GM18909 (cell line): Measurements from ENCODE around the gene ALDH2.
"Not testable (repeated sequence)": the region's sequence is repeated elsewhere in the genome, so short reads cannot be mapped to it uniquely, and the experiment has no call there.

Experiments
- ATAC-seq: cut with Tn5 transposase; IDR thresholded peaks from one replicate; pipeline ENCODE4 v1.9.1; 2021; ENCODE audit warnings: mild to moderate bottlenecking; ENCODE audit not compliant: unreplicated experiment, poor library complexity

The ALDH2 gene

DNA sequence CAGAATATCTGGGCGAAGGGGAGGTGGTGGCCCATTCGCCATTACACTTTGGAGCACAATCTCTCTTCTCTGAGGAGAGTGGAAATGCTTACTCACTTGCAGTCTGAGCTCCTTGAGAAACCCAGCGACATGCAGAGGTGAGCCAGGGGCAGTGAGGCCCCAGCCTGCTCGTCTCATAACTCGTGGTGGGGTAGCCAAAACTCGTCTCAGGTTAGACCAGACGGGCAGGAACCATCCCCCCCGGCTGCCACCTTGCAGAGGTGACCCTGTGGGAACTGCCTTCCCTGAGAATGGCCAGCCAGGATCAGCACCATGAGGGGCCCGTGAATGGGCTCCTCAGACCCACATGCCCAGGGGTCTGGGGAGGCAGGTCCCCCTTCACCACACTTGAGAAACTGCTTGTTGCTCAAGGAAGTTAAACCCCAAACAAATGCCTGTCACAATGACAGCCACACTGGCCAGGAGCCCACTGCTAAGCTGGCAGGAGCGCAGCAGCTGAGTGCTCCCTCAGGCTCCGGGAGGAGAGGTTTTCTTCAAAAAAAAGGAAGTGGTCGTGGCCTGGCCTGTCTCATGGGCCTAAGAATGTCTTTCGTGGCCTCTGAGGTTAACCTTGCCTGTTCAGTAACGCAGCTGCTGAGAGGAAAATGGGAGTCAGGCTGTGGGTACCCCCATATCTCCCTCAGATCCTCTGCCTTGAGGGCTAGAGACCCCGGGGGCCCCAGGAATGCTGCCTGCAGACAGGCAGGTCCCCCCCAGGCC, 9.2 kb upstream of the ALDH2 start:
- ATAC-seq = peak; percentile 52

DNA sequence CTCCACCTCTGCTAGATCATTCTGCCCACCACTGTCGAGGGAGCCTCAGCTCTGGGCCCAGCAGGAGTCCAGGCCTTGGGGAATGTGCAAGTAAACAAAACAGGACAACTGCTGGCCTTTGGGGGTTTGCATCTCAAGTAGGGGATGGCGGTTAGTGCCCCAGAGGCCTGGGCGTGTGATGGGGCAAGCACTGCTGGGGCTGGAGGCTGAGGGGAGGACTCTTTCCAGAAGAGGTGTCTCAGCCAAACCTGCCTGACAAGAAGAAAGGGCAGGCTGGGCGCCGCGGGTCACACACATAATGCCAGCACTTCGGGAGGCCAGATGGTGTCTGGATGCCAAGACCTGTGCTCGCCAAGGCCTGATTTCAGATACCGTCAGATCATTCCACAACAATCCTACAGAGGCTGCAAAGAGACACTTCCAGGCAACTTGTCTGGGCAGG, 8.6 kb upstream of the ALDH2 start:
- no peak for ATAC-seq

DNA sequence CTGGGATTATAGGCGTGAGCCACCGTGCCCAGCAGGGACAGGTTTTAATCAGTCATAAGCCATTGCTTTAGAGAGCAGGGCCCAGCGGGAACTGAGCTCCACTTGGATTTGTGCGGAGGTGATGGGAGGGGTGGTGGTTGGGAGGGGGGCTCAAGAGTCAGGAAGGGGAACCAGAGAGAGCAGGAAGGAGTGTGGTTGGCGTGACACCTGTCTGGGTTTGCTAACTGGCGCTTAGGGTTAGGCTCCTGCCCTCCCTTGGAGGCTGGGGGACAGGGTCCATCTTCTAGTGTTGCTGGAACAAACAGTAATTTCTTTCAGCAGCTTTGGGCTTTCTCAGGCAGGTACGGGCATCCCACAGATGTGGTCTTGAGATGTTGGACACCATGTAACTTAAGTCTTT, 7.5 kb upstream of the ALDH2 start:
- no peak for ATAC-seq

DNA sequence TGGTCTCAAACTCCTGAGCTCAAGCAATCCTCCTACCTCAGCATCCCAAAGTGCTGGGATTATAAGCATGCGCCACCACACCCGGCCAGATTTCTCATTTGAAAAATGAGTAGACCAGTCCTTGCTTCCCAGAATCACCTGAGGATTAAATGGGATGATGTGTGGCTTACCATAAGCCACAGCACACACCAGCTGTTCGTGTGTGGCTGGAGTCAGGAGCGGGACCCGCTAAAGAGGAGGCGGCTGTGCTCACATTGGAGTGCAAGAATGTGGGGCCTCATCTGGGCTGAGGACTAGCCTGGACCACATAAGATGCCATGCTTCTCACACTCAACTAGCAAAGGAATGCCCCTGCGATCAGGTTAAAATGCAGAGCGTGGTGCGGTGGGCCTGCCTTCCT, 6.7 kb upstream of the ALDH2 start:
- ATAC-seq = no peak

DNA sequence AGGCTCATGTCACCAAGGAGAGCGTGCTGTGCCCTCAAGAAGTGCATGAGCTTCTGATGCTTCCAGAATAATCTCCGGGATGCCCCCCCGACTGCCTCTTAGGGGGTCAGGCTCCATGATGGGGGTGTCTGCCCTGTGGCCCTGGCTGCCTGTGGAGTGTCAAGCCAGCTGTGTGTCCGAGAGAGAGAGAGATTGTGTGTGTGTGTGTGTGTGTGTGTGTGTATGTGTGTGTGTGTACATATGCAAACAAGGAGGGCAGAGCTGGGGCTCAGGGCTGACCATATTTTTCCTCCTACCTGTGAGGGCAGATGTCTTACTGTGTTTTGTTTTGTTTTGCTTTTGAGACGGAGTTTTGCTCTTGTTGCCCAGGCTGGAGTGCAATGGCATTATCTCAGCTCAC, 5.6 kb upstream of the ALDH2 start:
- no peak for ATAC-seq

DNA sequence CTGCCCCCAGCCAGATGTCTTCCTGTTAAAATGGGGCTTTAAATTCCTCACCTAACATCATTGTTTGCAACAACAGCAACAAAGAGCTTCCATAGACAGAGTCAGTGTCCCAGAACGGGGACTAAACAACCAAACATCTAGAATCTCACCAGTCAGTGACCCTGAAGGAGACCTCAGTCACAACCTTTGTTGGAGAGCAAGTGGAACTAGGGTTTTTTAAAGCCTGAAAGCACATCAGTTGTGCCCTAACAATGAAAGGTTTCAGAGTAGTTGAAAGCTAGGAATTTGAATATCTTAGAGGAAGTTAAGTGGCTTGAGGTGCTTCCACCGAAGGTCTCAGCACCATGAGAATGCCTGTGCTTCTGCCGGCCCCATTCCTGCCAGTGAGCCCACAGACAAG, 5.0 kb upstream of the ALDH2 start:
- ATAC-seq = peak; percentile 30

DNA sequence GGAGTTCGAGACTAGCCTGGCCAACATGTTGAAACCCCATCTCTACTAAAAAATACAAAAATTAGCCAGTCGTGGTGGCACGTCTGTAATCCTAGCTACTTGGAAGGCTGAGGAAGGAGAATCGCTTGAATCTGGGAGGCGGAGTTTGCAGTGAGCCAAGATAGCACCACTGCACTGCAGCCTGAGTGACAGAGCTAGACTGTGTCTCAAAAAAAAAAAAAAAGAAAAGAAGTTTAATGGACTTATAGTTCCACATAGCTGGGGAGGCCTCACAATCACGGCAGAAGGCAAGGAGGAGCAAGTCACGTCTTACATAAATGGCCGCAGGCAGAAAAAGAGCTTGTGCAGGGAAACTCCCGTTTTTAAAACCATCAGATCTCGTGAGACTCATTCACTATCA, 3.2 kb upstream of the ALDH2 start:
- ATAC-seq = not testable (repeated sequence)

DNA sequence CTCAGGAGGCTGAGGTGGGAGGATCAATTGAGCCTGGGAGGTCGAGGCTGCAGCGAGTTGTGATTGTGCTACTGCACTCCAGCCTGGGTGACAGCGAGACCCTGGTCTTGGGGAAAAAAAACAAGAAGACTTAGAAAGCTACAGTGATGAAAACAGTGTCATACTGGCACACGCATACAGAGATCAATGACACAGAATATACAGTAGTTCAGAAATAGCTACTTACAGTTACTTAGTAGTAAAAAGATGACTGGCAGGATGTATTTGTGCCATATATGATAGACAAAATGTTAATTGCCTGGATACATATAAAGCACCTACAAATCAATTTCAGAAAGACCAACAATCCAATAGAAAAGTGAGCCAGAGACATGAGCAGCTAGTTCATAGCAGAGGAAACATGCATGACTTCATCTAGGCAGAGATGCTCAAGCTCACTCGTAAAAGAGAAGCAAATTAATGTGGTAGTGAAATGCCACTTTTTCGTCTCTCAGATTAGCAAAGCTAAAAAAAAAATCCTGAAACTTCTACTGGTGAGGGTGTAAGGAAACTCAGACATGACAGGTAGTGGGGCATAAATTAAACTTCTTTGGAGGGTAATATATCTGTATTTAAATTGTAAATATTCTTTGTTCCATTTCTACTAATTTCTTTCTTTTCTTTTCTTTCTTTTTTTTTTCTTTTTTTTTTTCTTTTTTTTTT, 2.5 kb upstream of the ALDH2 start:
- ATAC-seq = no peak

DNA sequence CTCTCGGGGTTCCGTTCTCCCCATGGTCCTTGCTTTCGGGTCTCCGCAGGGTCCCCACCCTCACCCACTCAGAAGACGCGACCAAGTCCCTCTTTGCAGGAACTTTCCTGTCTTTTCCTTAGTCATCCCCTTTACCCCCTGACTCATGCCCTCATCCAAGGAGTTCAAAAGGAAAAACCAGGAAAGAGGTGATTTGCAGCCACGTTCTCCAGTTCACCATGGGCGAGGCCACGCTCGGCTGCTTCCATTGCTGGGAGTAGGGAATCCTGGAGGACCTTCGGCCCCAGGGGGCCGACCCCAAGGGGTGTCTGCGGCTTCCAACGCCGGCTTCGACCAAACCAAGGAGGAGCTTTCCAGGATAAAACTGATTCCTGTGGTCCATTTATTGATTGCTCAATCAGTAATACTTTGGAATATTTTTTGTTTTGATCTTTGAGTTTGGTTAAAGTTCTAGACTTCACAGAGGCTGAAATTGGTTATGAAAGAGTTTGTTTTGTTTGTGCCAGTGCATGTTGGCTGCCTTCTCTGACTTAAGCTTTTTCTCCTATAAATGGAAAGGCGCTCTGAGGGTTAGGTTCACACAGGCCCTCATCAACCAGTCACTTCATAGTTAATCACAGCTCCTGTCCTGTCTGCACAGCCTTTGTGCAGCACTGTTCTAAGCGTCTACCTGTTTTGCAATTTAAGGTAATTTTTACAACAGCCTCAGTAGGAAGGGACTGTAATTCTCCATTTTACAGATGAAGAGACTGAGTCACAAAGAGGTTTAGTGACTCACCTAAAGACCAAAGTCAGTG, 827 bp downstream of the ALDH2 start:
- no peak for ATAC-seq

DNA sequence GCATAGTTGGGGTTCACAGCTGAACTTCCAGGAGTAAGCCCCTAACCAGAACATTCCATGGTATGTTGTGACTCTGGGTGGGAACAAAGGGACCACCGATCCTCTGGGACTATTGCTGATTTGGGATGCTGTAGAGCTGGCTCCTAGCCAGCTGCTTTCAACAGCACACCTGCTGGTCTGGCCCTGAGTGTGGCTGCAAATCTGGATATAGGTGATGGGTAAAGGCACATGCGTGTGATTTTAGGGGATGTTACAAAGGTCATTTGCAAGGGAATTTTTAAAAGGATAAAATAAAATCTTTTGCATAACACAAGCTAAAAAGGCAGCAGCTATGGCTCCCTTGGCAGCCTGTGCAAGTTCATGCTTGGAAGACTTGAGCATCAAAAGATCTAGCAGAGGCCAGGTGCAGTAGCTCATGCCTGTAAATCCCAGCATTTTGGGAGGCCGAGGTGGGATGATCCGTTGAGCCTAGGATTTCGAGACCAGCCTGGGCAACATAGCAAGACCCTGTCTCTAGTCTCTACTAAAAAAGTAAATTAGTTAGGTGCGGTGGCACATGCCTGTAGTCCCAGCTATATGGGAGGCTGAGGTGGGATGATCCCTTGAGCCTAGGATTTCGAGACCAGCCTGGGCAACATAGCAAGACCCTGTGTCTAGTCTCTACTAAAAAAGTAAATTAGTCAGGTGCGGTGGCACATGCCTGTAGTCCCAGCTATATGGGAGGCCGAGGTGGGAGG, 1.6 kb downstream of the ALDH2 start:
- ATAC-seq = no peak

DNA sequence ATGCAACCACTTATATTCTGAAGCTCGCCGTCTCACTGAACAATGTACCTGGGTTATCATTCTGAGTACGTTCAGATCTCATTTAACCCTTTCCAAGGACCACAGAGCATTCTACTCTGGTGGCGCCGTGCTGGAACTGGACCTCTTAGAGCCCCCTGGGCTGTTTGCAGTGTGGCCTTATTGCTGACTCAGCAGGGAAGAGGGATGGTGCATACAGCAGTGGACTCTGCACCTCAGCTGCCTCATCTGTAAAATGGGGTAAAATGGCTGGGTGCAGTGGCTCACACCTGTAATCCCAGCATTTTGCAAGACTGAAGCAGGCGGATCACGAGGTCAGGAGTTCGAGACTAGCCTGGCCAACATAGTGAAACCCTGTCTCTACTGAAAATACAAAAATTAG, 2.9 kb downstream of the ALDH2 start:
- no peak for ATAC-seq

DNA sequence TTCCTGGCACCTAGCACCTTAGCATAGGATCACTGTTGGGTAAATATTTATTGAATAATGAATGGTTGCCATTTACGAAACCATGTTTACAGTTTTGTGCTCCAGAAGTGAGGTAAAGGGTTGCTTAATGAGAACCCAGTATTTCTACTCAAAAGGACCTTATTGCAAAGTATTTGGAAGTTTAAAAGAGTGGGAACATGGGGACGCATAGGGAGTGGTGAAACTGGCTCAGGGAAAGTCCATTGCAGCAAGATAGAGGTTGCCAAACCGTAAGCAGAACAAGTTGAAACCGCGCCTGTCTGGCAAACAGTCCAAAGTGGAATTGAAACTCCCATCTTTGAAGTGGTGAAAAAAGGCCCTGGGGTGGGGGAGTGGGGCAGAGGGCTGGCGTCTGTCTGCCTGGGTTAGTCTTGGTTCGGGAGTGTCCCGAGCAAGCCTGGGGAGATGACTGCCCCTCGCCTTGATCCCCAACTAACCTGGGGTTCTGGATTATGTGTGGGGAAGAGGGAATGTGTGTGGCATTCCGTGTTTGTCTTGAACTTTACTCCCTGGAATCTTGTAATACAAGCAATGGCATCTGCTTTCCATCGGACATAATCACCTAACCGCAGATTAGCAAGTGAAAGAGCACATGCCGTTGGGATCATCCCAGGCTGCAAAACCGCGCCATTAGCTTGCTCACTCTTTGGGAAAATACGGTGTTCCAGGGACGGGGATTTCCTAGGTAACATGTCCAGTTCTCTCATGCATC, 7.2 kb downstream of the ALDH2 start:
- ATAC-seq = peak; percentile 42

DNA sequence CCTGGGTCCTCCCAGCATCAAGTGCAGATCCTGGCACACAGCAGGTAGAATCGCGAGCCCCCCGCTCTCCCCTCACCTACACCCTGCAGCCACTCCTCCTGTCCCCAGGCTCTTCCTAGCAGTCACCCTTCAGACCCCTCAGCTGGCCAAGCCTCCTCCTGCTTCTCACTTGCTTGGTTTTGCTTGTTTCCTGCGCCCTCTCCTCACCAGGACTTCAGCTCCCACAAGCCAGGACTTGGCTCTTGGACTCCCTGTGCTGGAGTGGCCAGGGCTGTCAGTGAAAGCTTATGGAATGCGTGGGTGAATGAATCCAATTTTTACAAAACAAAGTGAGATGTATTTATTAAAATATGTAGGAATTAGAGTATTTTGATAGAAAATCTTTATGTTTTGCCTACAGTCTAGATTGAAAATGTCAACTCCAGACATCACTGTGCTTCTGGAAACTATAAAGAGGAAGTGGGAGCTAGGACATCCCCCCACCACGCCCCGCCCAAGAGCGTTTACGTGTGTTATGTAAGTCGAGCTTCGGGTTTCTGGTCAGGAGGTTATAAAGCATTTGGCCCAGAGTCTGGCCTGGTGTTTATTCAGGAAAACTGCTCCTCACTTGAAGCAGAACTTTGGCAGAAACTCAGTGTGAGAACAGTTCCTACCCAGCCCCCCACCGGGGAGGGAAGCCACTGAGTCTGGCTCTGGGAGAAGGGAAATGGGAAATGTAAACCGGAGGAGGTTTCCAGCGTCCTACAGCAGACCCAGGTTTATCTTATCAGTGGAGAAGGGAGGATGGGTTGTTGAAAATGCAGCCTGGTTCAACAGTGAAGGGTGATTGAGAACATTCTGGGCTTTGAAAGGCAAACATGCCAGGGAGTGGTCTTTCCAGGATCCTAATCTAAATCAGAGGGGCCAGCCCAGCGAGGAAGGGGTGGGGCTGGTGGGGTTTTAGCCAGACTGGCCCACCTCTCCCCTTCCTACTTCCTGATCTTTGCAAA, 8.8 kb downstream of the ALDH2 start:
- no peak for ATAC-seq

DNA sequence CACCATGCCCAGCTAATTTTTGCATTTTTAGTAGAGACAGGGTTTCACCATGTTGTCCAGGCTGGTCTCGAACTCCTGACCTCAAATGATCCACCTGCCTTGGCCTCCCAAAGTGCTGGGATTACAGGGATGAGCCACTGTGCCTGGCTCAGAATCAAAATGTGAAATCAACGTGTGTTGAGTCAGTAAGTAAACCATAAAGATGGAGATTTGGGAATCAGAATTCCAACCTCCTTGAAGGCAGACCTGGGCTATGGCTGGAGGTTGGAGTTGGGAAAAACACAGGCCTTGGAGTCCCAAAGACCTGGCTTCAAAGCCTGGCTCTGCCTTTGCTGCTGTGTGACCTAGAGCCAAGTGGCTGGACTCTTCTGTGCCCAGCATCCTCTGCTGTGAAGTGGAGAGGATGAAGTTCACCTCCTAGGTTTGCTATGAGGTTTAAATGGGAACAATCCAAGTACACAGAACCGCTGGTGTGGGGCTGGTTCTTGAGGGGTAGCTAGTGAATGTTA, 10.2 kb downstream of the ALDH2 start:
- no peak for ATAC-seq

DNA sequence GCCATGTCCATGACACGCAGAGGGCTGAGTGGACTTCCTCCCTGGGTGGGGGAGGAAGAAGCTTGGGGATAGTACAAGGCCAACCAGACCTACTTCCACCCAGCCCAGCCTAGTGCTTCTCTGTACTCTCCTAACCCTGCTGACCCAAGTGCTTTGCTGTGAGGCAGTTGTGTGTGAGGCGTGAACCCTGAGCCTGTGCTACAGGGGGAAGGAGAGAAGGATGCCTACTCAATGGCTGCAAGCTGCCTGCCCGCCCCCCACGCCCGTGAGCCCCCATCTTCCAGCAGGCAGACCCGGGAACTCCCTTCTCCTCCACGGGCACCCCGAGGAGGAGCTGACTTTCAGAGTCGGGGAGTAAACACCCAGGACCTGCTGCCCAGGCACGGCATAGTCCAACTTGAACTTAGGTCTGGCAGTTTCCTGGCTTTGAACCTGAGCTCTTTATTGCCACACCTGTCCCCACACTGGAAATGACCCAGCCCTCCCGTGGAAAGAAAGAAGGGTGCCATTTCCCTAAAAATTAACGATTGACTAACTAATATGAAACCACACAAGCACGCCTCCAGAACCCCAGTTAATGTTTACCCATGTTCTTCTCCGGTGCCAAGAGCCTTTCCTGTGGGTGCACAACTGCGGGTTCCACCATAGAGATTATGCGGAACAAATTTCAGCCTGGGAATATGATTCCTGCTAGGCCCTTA, 10.8 kb downstream of the ALDH2 start:
- ATAC-seq = no peak

DNA sequence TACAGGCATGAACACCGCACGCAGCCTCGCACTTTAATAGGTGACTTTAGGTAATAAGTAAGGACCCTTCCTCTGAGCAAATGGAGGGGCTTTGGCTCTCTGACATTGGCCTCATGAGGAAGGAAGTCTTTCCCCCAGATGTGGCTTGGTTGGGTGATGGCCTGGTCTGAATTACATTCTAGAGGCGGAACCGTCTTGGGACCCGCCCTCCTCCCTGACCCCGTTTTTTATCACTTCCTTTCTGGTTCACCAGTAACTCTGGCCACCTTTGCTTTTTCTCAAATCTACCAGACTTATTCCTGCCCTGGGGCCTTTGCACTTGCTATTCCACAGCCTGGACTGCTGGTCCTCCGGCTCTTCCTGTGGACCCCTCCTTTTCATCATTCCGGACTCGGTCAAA, 13.4 kb downstream of the ALDH2 start:
- no peak for ATAC-seq

DNA sequence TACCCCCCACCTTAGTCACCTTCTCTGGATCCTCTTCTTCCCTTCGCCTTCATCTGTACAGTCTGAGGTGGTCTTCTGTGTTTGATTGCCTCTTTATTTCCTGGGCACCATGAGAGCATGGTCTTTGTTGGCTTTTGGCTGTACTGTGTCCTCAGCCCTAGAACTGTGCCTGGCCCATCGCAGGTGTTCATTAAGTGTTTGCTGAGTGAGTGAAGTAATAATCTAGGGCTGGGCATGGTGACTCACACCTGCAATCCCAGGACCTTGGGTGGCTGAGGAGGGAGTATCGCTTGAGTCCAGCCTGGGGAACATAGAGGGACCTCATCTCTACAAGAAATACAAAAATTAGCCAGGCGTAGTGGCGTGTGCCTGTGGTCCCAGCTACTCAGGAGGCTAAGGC, 13.9 kb downstream of the ALDH2 start:
- no peak for ATAC-seq

DNA sequence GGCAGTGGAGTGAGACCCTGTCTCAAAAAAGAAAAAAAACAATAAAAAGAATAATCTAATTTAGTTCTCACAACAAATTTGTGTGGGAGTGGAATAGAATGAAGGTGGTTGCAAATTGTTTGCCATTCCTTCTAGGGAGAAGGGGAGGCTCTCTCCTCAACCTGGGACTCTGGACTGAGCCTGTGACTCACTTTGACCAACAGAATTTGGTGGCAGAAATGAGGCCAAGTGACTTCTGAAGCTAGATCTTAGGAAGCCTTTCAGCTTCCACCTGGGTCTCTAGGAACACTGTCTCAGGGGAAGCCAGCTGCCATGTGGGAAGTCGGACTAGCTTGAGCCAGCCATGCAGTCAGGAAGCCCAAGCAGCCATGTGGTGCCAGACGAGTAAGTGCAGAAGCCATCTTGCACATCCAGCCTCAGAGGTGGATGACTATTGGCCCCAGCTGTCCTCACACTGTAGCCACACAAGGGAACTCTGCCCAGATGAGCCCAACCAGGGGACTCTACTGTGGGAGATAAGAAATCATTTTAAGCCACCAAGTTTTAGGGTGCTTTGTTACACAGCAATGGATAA, 14.4 kb downstream of the ALDH2 start:
- no peak for ATAC-seq
